NCI-H2029 treated with DMSO at 0.1 percent for 48 hours (cell line): ENCODE measurements around the gene TUBGCP2.
A peak's percentile ranks its signal among the peaks of the same experiment; 100 is the strongest.

Experiments
- DNase-seq: peaks from one replicate; lab custom pipeline; 2025; lab: John Stamatoyannopoulos, UW

The TUBGCP2 gene

GRCh38 chr10:133341983-133342382 is 33.3 kb upstream of the TUBGCP2 start:
- no peak for DNase-seq

DNA sequence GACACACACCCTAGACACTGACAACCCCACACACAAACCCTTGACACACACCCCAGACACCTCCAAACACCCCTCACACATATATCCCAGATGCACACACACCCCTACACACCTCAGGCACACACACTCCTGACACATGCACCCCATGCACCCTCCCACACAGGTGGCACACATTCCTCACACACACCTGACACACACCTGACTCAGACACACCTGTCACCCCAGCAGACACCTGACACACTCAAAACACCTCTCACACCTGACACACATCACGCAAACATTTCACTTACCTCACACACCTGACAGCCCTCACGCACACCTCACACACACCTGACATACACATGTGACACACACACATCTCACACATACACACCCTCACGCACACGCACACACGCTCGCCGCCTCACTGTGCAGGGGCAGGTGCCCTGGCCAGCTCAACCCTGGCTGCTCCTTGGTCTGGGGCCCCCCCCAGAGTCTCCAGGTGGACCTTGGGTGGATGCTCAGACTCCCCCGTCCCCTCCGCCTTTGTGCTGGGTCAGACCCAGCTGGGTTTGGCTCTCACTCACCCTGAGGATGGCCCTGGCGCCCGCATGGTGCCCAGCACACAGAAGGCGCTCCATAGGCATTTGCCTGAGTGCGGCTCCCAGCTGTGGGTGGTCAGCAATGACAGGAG is 31.2 kb upstream of the TUBGCP2 start:
- DNase-seq, result no peak

DNA sequence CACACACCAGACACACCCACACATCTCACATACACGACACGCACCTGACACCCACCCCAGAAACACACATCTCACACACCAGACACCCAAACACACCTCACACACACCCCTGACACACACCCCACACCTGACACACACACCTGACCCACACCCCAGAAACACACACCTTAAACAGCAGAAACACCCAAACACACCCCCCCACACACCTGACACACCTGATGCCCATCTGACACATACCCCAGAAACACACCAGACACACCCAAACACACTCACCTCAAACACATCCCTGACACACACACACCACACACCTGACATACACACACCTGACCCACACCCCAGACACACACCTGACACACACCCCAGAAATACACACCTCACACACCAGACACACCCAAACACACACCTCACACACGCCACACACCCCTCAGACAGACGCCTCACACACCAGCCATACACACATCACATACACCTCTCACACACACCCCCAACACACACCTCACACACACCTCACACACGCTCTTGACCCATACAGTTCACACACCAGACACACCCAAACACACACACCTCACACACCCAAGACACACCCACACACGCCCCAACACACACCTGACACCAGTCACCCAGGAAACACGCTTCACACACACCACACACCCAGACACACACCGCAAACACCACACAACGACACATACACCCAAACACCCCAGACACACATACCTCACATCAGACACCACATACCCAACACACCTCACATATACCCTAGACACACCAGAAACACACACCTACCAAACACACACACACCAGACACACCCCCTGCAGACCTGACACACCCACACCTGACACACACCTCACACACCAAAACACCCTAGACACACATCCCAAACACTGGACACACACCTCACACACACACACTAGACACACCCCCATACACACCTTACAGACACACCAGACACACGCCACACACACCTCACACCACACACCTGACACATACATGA is 29.7 kb upstream of the TUBGCP2 start:
- DNase-seq, result no peak

DNA sequence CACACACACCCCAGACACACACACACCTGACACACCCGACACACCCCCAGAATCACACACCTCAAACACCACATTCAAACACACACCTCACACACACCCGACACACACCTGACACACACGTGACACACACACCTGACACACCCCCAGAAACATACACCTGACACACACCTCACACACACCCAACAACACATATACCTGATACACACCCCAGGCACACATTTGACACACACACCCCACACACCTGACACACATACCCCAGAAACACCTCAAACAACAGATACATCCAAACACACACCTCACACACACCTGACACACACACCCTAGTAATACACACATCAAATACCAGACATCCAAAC is 28.7 kb upstream of the TUBGCP2 start:
- no peak for DNase-seq

- no peak for DNase-seq
Observed at GRCh38 chr10:133336577-133337369, 28.1 kb upstream of the TUBGCP2 start, which contains the start of gene CALY. TSS of gene CALY (minus strand) at chr10:133336896. CDS start at chr10:133328989, 7,907 bp downstream.

- DNase-seq, result no peak
Observed at GRCh38 chr10:133336118-133336576, 27.5 kb upstream of the TUBGCP2 start.

GRCh38 chr10:133335246-133336117 is 26.8 kb upstream of the TUBGCP2 start:
- DNase-seq, result no peak

GRCh38 chr10:133334503-133335245 is 26.0 kb upstream of the TUBGCP2 start:
- no peak for DNase-seq

DNA sequence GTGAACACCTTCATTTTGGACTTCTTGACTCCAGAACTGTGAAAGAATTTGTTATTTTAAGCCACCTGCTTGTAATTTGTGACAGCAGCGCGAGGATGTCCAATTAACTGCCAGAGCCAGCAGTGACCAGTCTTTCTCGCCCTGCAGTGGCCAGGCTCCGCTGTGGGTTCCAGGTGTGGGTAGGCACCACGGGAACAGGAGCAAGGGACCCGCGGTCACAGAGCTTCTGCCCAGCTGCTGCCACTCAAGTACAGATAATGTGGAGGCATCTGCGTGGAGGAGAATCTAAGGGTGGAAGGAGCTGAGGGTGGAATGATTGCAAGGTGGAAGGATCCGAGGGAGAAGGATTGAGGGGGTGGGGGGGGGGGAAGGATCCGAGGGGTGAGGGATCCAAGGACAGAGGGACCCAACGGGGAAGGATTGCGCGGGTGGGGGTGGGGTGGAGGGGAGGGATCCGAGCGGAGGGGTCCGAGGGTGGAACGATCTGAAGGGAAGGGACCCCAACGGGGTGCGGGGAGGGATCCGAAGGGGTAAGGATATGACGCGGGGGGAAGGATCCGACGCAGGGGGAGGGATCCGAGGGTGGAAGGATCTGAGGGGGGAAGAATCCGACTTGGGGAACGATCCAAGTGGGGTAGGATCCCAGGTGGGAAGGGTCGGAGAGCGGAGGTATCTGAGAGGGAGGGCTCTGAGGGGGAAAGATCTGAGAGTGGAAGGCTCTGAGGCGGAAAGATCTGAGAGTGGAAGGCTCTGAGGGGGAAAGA is 24.4 kb upstream of the TUBGCP2 start:
- DNase-seq, result no peak

DNA sequence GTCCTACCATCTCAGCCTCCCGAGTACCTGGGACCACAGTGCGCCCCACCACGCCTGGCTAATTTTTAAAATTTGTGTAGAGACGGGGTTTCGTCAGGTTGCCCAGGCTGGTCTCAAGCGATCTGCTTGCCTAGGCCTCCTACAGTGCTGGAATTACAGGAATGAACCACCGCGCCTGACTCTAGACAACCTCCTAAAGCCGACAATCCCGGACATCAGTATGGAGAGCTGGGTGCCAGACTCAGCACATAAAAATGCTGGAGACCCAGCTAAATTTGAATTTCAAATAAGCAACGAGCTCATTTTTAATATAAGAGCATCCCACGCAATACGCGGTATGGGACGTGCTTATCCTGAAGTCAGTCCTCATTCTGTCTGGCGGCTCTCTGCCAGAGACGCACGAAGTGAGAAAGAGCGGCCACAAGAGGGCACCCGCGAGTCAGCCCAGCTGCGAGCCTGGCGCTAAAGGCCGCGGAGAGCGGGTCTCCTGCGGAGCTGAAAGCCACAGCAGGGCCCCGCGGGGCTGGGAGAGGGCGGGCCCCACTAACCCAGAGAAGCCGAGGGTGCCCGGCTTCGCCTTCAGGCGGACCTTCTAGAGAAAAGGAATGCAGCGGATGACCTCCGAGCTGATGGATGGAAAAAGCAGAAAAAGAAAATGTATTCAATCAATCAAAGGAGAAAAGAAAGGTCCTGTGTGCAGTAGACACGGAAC is 21.0 kb upstream of the TUBGCP2 start:
- DNase-seq, result peak; percentile 21

- no peak for DNase-seq
Observed at GRCh38 chr10:133328358-133329343, 20.0 kb upstream of the TUBGCP2 start.

- DNase-seq, result no peak
Observed at GRCh38 chr10:133327651-133328357, 19.1 kb upstream of the TUBGCP2 start.

DNA sequence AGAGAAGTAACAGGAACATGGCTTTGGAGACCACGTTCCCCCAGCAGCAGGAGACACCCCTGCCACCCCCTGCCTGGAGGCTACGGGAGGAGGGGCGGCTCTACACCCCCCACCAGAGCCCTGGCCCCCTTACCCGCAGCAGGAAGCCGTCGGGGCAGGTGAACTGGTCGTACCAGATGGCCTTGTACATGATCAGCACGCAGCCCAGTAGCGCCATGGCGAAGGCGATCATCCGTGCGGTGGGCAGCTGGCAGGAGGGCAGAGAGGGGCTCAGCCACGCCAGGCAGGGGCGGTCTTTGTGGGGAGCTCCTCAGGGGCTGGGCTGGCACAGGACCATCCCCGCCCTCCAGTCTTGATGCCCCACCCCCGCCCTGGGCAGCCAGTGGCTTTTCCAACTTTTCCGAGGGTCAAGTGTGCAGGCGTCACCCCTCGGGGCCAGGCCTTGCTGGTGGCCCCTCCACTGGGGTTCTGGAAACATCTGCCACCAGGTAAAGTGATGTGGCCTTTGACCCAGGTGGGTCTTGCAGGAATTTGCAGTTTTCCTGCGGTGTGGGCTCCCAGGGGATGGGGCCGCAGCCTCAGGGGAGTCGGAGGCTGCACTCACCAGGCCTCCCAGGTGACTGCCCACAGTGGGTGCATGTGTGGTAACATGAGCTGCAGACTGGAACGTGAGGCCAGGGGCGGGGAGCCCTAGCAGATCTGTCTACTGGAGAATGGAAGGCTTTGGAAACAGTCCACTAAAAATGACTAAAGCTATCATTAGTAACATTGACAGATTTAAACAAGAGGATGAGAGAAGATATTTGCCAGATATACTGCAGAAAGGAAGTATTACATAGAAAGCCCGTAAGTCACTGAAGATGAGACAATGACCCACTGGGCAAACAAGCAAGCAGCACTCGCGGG is 18.3 kb upstream of the TUBGCP2 start:
- DNase-seq, result no peak

DNA sequence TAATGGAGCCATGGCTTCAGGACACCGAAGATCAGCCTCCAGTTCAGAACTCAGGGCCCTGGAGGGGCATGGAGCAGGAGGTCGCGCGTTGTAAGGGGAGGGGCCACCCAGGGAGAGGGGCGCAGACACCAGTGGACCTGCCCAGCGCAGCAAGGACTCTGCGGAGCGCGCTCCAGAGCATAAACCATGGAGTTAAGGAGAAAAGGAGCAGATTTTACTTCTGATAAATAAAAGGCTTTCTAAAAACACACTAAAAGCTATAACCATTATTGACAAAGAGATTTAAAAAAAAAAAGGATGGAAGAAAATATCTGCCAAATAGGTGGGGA is 17.5 kb upstream of the TUBGCP2 start:
- no peak for DNase-seq

DNA sequence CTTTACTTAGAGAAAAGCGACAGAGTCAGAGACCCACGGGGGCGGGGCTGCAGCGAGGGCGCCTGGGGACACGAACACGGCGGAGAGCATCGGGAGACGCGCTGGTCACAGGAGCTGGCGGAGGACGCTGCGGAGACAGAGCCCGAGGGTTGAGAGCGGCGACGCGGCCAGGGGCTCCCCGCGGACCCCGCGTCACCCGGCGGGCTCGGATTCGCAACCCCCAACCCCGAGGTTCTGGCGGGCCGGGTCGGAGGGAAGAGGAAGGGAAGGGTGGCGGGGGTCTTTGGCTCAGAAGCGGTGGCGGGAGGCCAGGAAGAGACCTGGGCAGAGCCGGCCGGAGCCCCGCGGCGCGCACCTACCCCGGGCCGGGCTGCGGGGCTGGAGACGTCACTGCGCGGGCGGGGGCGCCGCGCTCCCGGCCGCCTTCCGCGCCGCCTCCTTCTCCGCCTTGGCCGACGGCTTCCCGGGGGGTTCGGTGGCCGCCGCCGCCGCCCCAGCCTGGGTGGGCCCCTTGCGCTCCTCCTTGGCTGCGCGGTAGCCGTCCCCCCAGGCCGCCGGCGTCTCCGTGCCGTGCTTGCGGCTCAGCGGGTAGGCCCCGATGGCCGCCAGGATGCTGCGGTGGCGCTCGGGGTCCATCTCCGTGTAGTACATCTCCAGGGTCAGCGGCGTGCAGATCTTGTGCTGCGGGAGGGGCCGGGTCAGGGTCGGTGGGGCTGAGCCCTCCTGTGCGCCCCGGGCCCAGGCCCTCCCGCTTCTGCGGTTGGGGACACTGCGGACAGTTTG is 17.0 kb upstream of the TUBGCP2 start:
- no peak for DNase-seq
